GM21723 (cell line): ENCODE data around the gene APOM.

ENCODE experiments used
- ATAC-seq: cut with Tn5 transposase; IDR thresholded peaks from one replicate; pipeline ENCODE4 v1.9.1; 2021; ENCODE audit warnings: mild to moderate bottlenecking, moderate library complexity; ENCODE audit not compliant: unreplicated experiment

APOM gene

DNA sequence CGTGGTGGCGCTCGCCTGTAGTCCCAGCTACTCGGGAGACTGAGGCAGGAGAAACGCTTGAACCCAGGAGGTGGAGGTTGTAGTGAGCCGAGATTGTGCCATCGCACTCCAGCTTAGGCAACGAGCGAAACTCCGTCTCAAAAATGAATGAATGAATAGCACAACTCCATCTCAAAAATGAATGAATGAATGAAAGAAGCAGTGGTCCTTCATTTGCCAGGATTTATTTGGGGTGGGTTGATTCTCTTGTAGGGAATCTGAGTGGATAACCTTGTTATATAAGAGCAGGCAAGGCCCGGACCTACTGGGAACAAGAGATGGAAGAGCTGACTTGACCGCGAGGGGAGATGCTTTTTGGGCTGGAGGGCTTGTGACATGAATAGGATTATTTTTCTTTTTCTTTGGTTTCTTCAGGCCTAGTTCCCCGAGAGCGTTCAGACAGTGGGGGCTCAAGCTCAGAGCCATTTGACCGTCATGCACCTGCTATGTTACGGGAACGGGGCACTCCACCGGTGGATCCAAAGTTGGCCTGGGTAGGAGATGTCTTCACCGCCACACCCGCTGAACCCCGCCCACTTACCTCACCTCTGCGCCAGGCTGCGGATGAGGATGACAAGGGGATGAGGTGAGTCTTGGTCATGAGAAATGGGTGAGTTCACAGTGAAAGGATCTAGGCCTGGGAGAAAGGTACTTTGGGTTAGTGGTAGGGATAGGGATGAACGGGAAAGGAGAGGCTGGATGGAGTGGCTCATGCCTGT is 25.3 kb upstream of the APOM start:
- ATAC-seq = no peak

DNA sequence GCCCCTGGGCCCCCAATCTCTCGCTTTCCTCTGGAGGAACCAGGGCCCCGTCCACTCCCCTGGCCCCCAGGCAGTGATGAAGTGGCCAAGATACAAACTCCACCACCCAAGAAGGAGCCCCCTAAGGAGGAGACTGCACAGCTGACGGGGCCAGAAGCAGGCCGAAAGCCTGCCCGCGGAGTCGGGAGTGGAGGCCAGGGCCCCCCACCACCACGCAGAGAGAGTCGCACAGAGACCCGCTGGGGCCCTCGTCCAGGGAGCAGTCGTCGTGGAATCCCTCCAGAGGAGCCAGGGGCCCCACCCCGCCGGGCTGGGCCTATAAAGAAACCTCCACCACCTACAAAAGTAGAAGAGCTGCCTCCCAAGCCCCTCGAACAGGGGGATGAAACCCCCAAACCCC is 24.5 kb upstream of the APOM start:
- ATAC-seq = no peak

DNA sequence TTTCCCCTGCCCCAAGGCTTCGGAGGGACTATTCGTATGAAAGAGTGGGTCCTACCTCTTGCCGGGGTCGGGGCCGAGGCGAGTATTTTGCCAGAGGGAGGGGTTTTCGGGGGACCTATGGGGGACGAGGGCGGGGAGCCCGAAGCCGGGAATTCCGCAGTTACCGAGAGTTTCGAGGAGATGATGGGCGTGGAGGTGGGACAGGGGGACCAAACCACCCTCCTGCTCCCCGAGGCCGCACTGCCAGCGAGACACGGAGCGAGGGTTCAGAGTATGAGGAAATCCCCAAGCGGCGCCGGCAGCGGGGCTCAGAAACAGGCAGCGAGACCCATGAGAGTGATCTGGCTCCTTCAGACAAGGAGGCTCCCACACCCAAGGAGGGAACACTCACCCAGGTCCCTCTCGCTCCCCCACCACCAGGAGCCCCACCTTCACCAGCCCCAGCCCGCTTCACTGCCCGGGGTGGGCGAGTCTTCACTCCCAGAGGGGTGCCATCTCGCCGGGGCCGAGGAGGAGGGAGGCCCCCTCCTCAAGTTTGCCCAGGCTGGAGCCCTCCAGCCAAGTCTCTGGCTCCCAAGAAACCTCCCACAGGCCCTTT is 23.9 kb upstream of the APOM start:
- ATAC-seq = no peak

DNA sequence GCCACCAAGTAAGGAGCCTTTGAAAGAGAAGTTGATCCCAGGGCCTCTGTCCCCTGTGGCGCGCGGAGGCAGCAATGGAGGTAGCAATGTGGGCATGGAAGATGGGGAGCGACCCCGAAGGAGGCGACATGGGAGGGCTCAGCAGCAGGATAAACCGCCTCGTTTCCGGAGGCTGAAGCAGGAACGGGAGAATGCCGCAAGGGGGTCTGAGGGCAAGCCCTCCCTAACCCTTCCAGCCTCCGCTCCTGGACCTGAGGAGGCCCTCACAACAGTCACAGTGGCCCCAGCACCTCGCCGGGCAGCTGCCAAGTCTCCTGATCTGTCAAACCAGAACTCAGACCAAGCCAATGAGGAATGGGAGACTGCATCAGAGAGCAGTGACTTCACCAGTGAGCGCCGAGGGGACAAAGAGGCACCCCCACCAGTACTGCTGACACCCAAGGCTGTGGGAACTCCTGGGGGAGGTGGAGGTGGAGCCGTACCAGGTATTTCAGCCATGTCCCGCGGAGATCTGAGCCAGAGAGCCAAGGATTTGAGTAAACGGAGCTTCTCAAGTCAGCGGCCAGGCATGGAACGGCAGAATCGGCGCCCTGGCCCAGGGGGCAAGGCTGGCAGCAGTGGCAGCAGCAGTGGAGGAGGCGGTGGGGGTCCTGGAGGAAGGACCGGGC is 23.3 kb upstream of the APOM start:
- no peak for ATAC-seq

DNA sequence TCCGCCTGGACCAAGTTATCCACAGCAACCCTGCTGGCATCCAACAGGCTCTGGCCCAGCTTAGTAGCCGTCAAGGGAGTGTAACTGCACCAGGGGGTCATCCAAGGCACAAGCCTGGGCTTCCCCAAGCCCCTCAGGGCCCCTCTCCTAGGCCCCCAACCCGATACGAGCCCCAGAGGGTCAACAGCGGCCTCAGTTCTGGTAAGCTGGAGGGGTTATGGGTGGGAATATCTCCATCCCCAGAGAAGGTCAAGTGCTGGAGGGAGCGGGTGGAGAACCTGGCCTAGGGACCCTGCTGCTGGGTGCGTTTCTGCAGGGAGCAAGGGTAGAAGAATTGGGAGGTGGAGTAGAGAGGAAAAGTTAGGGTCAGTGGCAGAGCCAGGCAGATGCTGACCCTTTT is 22.2 kb upstream of the APOM start:
- no peak for ATAC-seq

DNA sequence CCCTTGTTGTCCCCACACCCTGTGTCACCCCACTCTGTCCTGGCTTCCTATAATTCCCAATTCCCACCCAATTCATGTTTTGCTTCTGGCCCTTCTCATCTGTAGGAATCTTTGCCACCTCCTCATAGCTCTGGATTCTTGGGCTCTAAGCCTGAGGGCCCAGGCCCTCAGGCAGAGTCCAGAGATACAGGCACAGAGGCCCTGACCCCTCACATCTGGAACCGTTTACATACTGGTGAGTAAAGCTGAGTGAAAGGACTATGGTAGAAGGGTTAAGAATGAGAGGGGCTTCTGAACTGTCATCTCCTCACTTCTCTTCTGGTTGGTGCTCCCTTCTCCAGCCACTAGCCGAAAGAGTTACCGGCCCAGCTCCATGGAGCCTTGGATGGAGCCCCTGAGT is 21.6 kb upstream of the APOM start:
- ATAC-seq = no peak

DNA sequence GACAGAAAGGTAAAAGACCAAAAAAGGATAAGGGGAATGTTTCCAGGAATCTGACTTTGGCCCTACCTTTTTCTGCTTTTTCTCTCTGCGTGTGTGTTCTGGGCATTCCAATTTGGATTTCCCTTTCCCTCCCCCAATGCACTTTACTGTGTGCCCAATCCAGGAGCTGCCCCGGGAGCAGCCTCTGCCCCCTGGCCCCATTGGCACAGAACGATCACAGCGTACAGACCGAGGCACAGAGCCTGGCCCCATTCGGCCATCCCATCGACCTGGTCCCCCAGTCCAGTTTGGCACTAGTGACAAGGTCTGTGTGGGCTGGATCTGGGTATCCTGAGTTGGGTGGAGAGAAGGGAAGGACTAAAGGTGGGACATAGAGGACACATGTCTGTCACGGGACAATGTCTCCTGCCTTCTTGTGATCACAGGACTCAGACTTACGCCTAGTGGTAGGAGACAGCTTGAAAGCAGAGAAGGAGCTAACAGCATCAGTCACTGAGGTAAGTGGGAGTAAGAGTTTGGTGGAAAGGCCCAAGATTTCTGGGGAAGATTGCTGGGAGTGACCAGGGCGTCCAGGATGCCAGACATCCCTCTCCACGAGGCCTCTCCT is 20.6 kb upstream of the APOM start:
- no peak for ATAC-seq

DNA sequence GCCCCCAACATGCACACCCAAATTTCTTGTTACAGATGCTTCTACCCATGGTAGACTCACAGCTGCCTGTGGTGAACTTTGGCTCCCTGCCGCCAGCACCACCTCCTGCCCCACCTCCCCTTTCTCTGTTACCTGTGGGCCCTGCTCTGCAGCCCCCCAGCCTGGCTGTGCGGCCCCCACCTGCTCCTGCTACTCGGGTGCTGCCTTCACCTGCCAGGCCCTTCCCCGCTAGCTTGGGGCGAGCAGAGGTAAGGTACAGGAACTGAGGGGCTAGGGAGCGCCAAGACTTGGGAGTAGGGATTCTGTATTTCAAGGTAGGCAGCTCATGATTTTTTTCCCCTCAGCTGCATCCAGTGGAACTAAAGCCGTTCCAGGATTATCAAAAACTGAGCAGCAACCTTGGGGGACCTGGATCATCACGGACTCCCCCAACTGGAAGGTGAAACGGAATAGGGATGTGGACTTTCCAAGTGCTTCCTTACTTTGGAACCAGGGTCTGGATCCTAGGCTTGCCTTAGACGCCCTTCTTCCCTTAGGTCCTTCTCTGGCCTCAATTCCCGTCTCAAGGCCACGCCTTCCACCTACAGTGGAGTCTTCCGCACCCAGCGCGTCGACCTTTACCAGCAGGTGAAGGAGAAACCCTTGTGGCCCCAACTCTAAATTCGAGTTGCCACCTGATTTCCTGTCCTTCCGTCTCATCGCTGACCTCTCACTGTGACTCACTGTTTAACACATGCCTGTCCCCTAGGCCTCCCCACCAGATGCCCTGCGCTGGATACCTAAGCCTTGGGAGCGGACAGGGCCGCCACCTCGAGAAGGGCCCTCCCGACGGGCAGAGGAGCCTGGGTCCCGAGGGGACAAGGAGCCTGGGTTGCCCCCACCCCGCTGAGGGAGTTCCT is 18.7 kb upstream of the APOM start:
- ATAC-seq = no peak

DNA sequence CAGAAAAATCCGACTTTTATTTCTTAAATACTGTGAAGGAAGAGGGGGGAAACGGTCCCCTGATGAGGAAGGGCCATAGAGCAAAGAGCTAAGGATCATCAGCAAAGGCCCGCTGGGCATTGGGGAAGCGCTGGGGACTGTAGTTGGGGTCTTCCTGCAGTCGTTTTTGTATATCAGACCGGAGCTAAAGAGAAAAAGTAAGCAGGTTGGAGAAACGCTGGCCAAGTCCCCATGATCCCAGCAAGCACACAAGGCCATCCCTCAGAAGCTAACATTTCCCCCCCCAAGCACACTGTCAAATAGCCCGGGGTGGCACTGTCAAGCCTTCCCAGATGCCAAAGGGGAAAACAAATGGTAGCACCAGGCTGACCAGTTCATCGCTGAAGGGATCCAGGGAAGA is 16.7 kb upstream of the APOM start:
- ATAC-seq = no peak

DNA sequence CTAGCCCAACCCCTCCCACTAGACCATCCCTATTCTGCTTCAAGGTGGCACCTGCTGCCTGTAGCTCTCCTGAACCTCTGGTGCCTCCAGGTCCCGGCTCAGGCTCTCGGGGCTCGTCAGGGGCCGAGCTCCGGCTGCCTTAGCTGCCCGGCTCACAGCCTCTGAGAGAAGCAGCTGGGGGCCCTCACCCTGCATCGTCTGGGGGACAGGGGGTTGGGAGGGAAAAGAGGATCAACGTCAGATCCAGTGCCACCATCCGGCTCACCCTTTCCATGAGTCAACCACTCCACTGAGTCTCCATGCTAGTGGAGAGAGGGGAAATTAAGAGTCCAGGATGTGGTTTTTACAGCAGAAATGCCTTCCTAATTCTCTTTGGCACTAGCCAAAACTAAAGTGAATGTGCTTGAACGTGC is 16.2 kb upstream of the APOM start:
- ATAC-seq = no peak

DNA sequence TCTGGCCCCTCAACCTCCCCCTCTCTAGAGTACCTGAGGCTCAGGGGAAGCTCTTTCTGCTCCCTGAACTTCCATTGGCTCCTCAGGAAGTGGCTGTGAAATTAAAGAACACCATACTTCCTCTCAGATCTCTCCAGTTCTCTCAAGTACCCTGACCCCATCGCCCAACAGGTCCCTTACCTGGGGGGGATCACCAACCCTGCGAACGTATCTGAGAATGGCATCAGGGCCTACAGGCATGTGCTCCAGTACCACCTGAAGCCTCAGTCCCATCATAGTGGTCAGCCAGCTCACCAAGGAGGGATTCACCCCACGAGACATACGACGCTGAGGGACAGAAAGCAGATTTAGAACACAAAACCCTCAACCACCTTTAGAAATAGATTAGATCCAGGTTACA is 15.1 kb upstream of the APOM start:
- no peak for ATAC-seq

DNA sequence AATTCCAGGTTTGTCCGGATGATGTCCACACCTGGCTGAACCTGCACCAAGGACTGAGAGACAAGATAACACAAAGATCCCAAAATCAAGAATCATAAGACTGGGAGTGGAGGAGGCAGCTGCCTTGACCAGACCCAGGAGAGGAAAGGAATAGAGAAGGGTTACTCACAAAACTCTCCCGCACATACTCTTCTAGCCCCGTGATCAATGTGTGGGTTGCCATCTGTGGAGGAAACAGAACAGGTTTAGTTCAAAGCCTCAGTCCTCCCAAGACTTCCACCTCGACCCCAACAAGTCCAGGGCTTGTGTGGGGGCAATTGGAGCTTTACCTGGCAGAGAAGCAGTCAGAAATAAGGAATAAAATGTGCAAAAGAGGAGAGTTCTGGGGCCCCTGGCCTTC is 14.3 kb upstream of the APOM start:
- no peak for ATAC-seq

DNA sequence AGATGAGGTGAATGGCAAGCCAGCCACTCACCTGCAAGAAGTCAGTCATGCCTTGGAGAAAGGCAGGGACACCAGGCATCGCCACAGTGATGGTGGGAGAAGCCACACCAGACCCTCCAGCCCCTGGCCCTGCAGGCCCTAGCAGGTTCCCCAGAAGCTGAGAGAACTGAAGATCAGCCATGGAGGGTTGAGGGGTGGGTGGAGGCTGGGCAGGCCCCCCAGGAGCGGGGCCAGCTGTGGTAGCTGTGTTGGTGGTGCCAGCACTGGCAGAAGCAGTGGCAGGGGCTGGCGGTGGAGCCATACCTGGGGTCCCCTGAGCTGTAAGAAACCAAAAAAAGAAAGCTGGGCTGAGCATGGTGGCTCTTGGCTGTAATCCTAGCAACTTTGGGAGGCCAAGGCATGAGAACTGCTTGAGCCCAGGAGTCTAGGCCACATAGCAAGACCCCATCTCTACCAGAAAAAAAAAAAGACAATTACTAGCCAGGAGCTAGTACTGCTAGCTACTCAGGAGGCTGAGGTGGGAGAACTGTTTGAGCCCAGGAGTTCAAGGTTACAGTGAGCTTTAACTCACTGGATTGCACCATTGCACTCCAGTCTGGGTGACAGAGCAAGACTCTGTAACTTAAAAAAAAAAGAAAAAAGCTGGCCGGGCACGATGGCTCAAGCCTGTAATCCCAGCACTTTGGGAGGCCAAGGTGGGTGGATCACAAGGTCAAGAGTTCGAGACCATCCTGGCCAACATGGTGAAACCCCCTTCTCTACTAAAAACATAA is 12.7 kb upstream of the APOM start:
- no peak for ATAC-seq

DNA sequence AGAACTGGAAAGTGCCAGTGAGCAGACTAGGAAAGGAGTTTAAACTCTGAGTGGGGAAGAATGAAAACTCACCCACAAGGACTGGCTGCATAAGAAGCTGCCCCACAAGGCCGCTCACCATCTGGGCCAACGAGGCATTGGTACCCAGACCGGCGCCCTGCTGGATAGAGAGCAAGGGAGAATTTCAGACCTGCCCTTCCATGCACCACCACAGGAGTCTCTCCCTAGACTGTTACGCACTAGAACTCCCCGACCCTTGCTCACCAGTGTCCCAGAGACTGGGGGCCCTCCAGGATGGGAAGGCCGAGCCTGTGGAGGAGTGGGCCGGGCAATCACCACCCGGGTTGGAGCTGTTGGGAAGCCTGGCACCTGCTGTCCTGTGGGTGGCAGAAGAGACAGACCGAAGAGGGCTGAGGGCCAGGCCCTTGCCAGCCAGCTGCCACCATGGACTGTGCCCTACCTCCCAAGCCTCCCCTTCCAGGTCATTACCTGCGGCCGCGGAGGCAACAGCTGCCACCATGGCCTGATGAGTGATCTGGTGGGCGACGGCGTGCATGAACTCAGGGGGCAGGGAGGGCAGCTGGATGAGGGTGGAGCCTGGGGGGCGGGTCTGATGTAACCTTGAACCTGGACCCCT is 11.8 kb upstream of the APOM start:
- no peak for ATAC-seq

DNA sequence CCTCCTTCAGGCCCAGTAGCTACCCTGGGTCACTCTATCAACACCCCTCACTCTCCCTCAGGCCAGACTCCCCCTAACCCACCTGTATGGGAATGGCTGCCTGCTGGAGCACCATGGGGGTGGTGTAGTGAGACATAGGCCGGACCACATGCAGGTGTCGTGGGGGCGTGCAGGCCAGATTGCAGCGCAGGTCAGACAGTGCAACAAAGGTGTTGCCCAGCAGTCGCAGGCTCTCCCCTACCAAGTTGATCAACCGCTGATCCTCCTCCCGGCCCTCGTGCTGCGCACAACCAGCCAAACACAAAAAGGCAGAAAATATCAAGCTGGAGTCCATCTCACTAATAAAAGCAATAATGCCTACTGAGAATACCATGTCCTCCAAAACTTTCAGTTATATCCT is 10.4 kb upstream of the APOM start:
- ATAC-seq = no peak

DNA sequence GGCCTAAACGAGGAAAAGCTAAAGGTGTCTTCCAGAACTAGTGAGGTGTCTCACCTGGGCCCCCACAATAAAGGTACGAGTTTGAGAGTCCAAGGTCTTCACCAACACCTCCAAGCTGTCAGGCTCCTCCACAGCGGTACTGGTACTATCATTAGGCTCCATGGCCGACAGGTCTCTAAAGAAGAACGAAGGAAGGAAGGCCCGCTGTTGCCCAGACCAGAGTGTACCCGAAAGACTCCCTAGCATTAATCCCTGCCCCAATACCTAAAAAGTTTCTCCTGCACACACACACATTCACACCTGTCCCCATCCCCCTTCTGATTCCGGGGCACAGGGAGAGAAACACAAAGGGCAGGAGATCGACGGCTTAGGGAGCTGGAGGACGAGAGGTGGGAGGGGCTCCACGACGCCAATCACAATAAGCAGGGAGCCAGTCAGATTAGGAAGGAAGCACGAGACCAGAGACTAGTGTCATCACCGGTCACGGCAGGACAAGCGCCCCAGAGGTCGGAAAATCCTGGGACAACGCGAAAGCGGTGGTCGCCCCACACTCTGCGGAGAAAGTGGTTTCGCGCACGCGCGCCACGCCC is 4.0 kb upstream of the APOM start:
- peak; percentile 18 for ATAC-seq

DNA sequence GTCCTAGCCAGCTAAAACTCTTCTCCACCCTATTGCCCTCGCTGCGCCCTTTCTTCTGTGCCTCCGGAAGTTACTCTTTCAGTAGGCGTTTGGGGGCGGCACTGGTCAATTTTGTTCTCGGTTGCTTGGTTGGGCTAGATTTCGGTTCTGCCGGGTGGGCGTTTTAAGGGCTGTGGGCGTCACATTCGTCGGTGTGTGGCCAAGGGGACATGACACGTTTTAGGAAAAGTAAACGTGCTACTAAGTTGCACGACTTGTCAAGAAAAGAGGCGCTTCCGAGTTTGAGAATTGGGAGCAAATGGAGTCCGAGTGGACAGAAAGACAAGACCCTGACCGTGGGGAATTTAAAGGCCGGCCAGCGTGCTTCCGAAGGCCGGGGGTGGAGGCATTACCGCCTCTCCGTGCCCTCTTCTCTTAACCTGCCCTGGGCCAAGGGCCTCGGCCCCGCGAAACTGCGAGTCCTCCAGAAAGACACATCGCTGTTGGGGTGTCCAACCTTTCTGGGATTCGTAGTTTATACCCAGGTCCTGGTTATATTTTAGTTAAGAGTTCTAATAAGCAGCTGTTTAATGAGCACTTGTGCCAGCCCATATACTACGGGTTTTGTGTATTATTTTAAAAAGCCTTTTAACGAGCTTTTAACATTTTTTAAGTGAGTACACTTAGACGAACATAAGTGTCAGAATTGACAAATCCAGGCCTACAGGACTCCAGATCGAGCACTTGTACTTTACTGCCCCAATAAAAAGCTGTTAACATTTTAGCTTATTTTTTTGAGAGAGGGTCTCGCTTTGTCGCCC is 2.6 kb upstream of the APOM start:
- ATAC-seq = peak; percentile 64

DNA sequence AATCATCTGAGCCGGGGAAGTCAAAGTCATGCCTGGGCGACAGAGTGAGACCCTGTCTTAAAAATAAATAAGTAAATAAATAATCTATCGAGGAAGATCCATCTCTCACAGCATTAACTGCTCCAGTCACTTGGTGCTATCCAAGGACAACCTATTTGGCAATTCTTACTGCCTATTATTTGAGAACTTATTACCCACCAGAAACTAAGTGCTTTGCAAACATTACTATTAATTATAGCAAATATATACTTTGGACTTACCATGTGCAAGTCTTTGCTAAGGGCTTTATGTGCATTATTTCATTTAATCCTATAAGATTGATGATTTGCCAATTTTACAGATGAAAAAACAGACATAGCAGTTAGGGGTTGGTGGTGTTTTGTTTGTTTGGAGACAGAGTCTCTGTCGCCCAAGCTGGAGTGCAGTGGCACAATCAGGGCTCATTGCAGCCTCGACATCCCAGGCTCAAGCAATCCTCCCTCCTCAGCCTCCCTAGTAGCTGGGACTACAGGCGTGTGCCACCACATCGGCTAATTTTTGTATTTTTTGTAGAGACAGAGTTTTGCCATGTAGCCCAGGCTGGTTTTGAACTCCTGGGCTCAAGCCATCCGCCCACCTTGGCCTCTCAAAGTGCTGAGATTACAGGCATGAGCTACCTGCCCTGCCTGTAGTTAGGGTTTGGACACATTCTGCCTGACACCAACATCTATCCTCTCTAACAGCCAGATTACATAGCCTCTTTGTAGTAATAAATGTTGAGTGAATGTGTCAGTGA is 933 bp upstream of the APOM start:
- ATAC-seq = no peak
